CD14-positive monocyte (primary cell): ENCODE measurements around the gene SEMA4A. TPM values are rescaled to one million over a fixed set of nuclear protein-coding genes. Genes with fewer than 3 reads are reported as not detected.

Experiments used
- DNase-seq, 3 donors: peaks; one replicate each; pipeline ENCODE4 v3.0.0-alpha.2; 2011 to 2022
- H2AFZ ChIP-seq: 2 replicates; pipeline ENCODE4 v1.6.0; 2012; ENCODE audit warnings: mild to moderate bottlenecking, low read depth, low read length, inconsistent platforms; ENCODE audit not compliant: insufficient read depth, poor library complexity, severe bottlenecking
- H3K27ac ChIP-seq, 2 donors: 1 replicate in 1 of 2; 2 replicates in 1 of 2; pipeline ENCODE4 v1.5.1; 2012 to 2013; ENCODE audit warnings: low read length in 2 of 2, control low read depth in 1 of 2, inconsistent platforms in 1 of 2, low read depth in 1 of 2, mild to moderate bottlenecking in 1 of 2
- H3K27me3 ChIP-seq, 2 donors: one replicate each; pipeline versions ENCODE4 v1.6.0 to v1.6.1; 2011 to 2013; ENCODE audit warnings: low read length in 2 of 2; ENCODE audit not compliant: control insufficient read depth in 2 of 2, insufficient read depth in 2 of 2
- H3K36me3 ChIP-seq, 2 donors: replicated peaks in 1 of 2; 1 replicate in 1 of 2; 2 replicates in 1 of 2; pipeline versions ENCODE4 v1.5.1 to v1.6.1; 2012 to 2013; ENCODE audit warnings: low read length in 2 of 2, control low read depth in 1 of 2, inconsistent platforms in 1 of 2, mild to moderate bottlenecking in 1 of 2; ENCODE audit not compliant: insufficient read depth in 2 of 2, control insufficient read depth in 1 of 2
- H3K4me1 ChIP-seq, 2 donors: 1 replicate in 1 of 2; 2 replicates in 1 of 2; pipeline versions ENCODE4 v1.5.1 to v1.6.1; 2012 to 2013; ENCODE audit warnings: low read length in 2 of 2, control low read depth in 1 of 2, inconsistent platforms in 1 of 2, mild to moderate bottlenecking in 1 of 2, moderate library complexity in 1 of 2; ENCODE audit not compliant: insufficient read depth in 2 of 2, control insufficient read depth in 1 of 2
- H3K4me2 ChIP-seq: replicated peaks from 2 replicates; pipeline ENCODE3; 2012; ENCODE audit warnings: low read length, moderate library complexity, mild to moderate bottlenecking; ENCODE audit not compliant: poor library complexity, severe bottlenecking; ENCODE audit errors: extremely low read depth
- H3K4me3 ChIP-seq, 3 experiments: fragments of 200-600 bp in 1 of 3; sonication (generic) in 1 of 3; replicated peaks in 1 of 3; 1 replicate in 2 of 3; 2 replicates in 1 of 3; pipeline ENCODE4 v1.5.1; 2011 to 2013; ENCODE audit warnings: low read length in 3 of 3, mild to moderate bottlenecking in 3 of 3, control low read depth in 2 of 3, low read depth in 2 of 3, inconsistent platforms in 1 of 3, moderate library complexity in 1 of 3
- H3K79me2 ChIP-seq: 2 replicates; pipeline ENCODE4 v1.6.0; 2012; ENCODE audit warnings: mild to moderate bottlenecking, control low read depth, inconsistent platforms, low read length, moderate library complexity; ENCODE audit not compliant: insufficient read depth
- H3K9ac ChIP-seq: 2 replicates; pipeline ENCODE4 v1.6.0; 2017; ENCODE audit warnings: low read length, mild to moderate bottlenecking; ENCODE audit not compliant: insufficient read depth, poor library complexity, severe bottlenecking
- H3K9me3 ChIP-seq, 2 donors: replicated peaks in 1 of 2; 1 replicate in 1 of 2; 2 replicates in 1 of 2; pipeline versions ENCODE4 v1.5.1 to v1.6.1; 2012 to 2013; ENCODE audit warnings: low read length in 2 of 2, control low read depth in 1 of 2; ENCODE audit not compliant: control insufficient read depth in 1 of 2, insufficient read depth in 1 of 2
- H4K20me1 ChIP-seq: 2 replicates; pipeline ENCODE4 v1.6.0; 2012; ENCODE audit warnings: mild to moderate bottlenecking, low read length, control low read depth, moderate library complexity; ENCODE audit not compliant: insufficient read depth
- H3K27ac Mint-ChIP-seq, 7 donors: one replicate each; pipeline ENCODE4 v1.8.0; 2020; ENCODE audit warnings: mild to moderate bottlenecking in 7 of 7, mixed read lengths in 7 of 7, moderate library complexity in 6 of 7, inconsistent platforms in 2 of 7
- H3K27me3 Mint-ChIP-seq, 3 donors: one replicate each; pipeline ENCODE4 v1.8.0; 2021 to 2022; ENCODE audit warnings: low read depth in 3 of 3, mild to moderate bottlenecking in 3 of 3, mixed read lengths in 3 of 3, moderate library complexity in 3 of 3, inconsistent platforms in 1 of 3
- H3K36me3 Mint-ChIP-seq, 2 donors: one replicate each; pipeline ENCODE4 v1.8.0; 2020; ENCODE audit warnings: mixed read lengths in 2 of 2, inconsistent platforms in 1 of 2, mild to moderate bottlenecking in 1 of 2
- H3K4me1 Mint-ChIP-seq: one replicate; pipeline ENCODE4 v1.8.0; 2020; ENCODE audit warnings: mild to moderate bottlenecking, mixed read lengths
- H3K4me3 Mint-ChIP-seq, 2 donors: one replicate each; pipeline ENCODE4 v1.8.0; 2020; ENCODE audit warnings: mild to moderate bottlenecking in 2 of 2, mixed read lengths in 2 of 2, moderate library complexity in 1 of 2
- H3K9me3 Mint-ChIP-seq, 7 donors: one replicate each; pipeline ENCODE4 v1.8.0; 2020 to 2022; ENCODE audit warnings: mixed read lengths in 7 of 7, mild to moderate bottlenecking in 6 of 7, moderate library complexity in 6 of 7, inconsistent platforms in 2 of 7
- CTCF ChIP-seq: fragments of 200-600 bp; IDR thresholded peaks from one replicate; pipeline ENCODE4 v1.8.0; 2022; ENCODE audit warnings: antibody characterized with exemption, mild to moderate bottlenecking
- WGBS: methylation state at CpG from one replicate; pipeline ENCODE4 v1.1.5; 2013; ENCODE audit warnings: missing lambda C conversion rate; ENCODE audit not compliant: insufficient coverage; 5-methylcytosine and 5-hydroxymethylcytosine counted together
- intact Hi-C, 2 donors: fragments of 100-400 bp; cut with micrococcal nuclease; formaldehyde crosslinking; loops; one replicate each; pipeline versions ENCODE4 v1.15.0 to v1.15.1; 2023
- polyA plus RNA-seq, 3 donors: library from polyadenylated mRNA; depleted of rRNA in 1 of 3; unstranded in 2 of 3; stranded (reverse) in 1 of 3; fragments of 300-500 nt in 2 of 3; fragments of >200 nt in 1 of 3; fragmentation: Illumina TruSeq in 2 of 3; gene quantifications; 1 replicate in 2 of 3; 2 replicates in 1 of 3; pipeline ENCODE4 v1.2.3, GENCODE V29; 2012 to 2021
- small RNA-seq: library from RNA; depleted of rRNA; stranded (forward); fragments of <200 nt; gene quantifications from one replicate; pipeline ENCODE3, GENCODE V24; 2012; ENCODE audit warnings: low read depth; ENCODE audit not compliant: insufficient read length

SEMA4A gene
- polyA plus RNA-seq, 3 donors: 72.3 to 121 (median 116) TPM

- no peak overlapping the region for H3K27ac Mint-ChIP-seq
- H3K4me2 ChIP-seq: no peak overlapping the region
- H2AFZ ChIP-seq: no peak overlapping the region
- no peaks in the 10 kb centered on the region for H4K20me1 ChIP-seq
- H3K36me3 Mint-ChIP-seq: peaks cover 60 to 70% of the 10 kb centered on the region in 2 donors
- no peak for DNase-seq
- H3K79me2 ChIP-seq: peaks cover 2% of the 10 kb centered on the region
- H3K4me1 ChIP-seq: no peaks in the 10 kb centered on the region
- H3K4me3 Mint-ChIP-seq: no peak overlapping the region
- H3K4me1 Mint-ChIP-seq: peaks cover 4% of the 10 kb centered on the region
- intact Hi-C loops: loop anchor here (2.0 to 5.0 kb wide), 3 partner anchors 79 to 135 kb away; no protein-coding TSS in a partner anchor
- peaks cover 0 to 1% (median 0%) of the 10 kb centered on the region in 7 donors for H3K9me3 Mint-ChIP-seq
- TF ChIP-seq CTCF: no peak
- no peak overlapping the region for H3K4me3 ChIP-seq
- H3K27ac ChIP-seq: no peak overlapping the region
- no peaks in the 10 kb centered on the region for H3K27me3 Mint-ChIP-seq
- no peaks in the 10 kb centered on the region for H3K27me3 ChIP-seq
- no peak overlapping the region for H3K9ac ChIP-seq
- no CpG with 5 or more reads among the region's 2 CpGs for WGBS
- H3K36me3 ChIP-seq: peaks cover 45 to 68% of the 10 kb centered on the region in 2 donors
- H3K9me3 ChIP-seq: no peaks in the 10 kb centered on the region
Measured at GRCh38 chr1:156226116-156226538, 72.7 kb downstream of the SEMA4A start.

- no peak overlapping the region for H3K9ac ChIP-seq
- Mint-ChIP-seq H3K27me3 (no peaks in the 10 kb centered on the region), H3K9me3 (peaks cover 0 to 1% (median 0%) of the 10 kb centered on the region in 7 donors), H3K36me3 (peaks cover 56 to 63% of the 10 kb centered on the region in 2 donors), H3K4me1 (peaks cover 4% of the 10 kb centered on the region), H3K27ac (no peak overlapping the region), H3K4me3 (no peak overlapping the region)
- no peaks in the 10 kb centered on the region for H3K4me1 ChIP-seq
- 86% methylated on average over 2 of the region's 4 CpGs for WGBS
- no peak overlapping the region for H3K4me2 ChIP-seq
- intact Hi-C loops: loop anchor here (2.0 to 5.0 kb wide), 3 partner anchors 79 to 136 kb away; no protein-coding TSS in a partner anchor
- DNase-seq: no peak
- H4K20me1 ChIP-seq: no peaks in the 10 kb centered on the region
- H3K36me3 ChIP-seq: peaks cover 39 to 67% of the 10 kb centered on the region in 2 donors
- H3K27me3 ChIP-seq: no peaks in the 10 kb centered on the region
- H3K79me2 ChIP-seq: no peaks in the 10 kb centered on the region
- no peak overlapping the region for H2AFZ ChIP-seq
- no peak overlapping the region for H3K4me3 ChIP-seq
- no peaks in the 10 kb centered on the region for H3K9me3 ChIP-seq
- no peak for TF ChIP-seq CTCF
- no peak overlapping the region for H3K27ac ChIP-seq
Measured at GRCh38 chr1:156226782-156227181, 73.4 kb downstream of the SEMA4A start.

Small RNAs within 50 kb of the gene (small RNA-seq; reads per million reads assigned to genes)
- gene RF00568: not detected

Other genes with a start within 250 kb of the SEMA4A start
- gene RIT1, start 242.2 kb upstream of the SEMA4A start, polyA plus RNA-seq: 10 to 100 TPM; 57.2 to 76.8 (median 69.6) TPM
- gene KHDC4, start 219.2 kb upstream of the SEMA4A start, polyA plus RNA-seq: 10 to 100 TPM in 1 of 3 donors, 1 to 10 TPM in 2; 3.4 to 22.0 (median 3.5) TPM
- under 1 TPM in 1 of 3 donors, not detected in 2; 0.08 TPM for gene RXFP4, start 211.9 kb upstream of the SEMA4A start, polyA plus RNA-seq
- 100 to 1,000 TPM in 1 of 3 donors, 10 to 100 TPM in 2; 15.4 to 271 (median 18.6) TPM for gene ARHGEF2, start 175.0 kb upstream of the SEMA4A start, polyA plus RNA-seq
- gene SSR2, start 132.6 kb upstream of the SEMA4A start, polyA plus RNA-seq: 100 to 1,000 TPM; 374 to 614 (median 414) TPM
- 10 to 100 TPM in 1 of 3 donors, 1 to 10 TPM in 2; 2.3 to 15.9 (median 2.9) TPM for gene UBQLN4, start 99.8 kb upstream of the SEMA4A start, polyA plus RNA-seq
- 100 to 1,000 TPM in 2 of 3 donors, 10 to 100 TPM in 1; 99.8 to 227 (median 210) TPM for gene LAMTOR2, start 98.8 kb upstream of the SEMA4A start, polyA plus RNA-seq
- gene RAB25, start 92.4 kb upstream of the SEMA4A start, polyA plus RNA-seq: under 1 TPM in 1 of 3 donors, not detected in 2; 0.23 TPM
- not detected for gene MEX3A, start 71.1 kb upstream of the SEMA4A start, polyA plus RNA-seq
- 10 to 100 TPM; 16.5 to 45.5 (median 24.7) TPM for gene LMNA, start 38.9 kb upstream of the SEMA4A start, polyA plus RNA-seq
- 10 to 100 TPM; 17.1 to 28.8 (median 24.1) TPM for gene SLC25A44, start 40.5 kb downstream of the SEMA4A start, polyA plus RNA-seq
- 10 to 100 TPM; 83.7 to 90.4 (median 86.1) TPM for gene PMF1, start 59.4 kb downstream of the SEMA4A start, polyA plus RNA-seq
- gene BGLAP, start 88.6 kb downstream of the SEMA4A start, polyA plus RNA-seq: 1 to 10 TPM in 1 of 3 donors, not detected in 2; 2.2 TPM
- 1 to 10 TPM in 1 of 3 donors, not detected in 2; 7.7 TPM for gene PAQR6, start 94.5 kb downstream of the SEMA4A start, polyA plus RNA-seq
- gene SMG5, start 129.2 kb downstream of the SEMA4A start, polyA plus RNA-seq: 10 to 100 TPM in 1 of 3 donors, 1 to 10 TPM in 2; 4.4 to 72.4 (median 7.0) TPM
- 10 to 100 TPM in 1 of 3 donors, 1 to 10 TPM in 2; 1.2 to 12.0 (median 1.4) TPM for gene TMEM79, start 130.7 kb downstream of the SEMA4A start, polyA plus RNA-seq
- 10 to 100 TPM; 24.3 to 59.6 (median 34.7) TPM for gene GLMP, start 142.1 kb downstream of the SEMA4A start, polyA plus RNA-seq
- gene VHLL, start 145.7 kb downstream of the SEMA4A start, polyA plus RNA-seq: not detected
- gene CCT3, start 184.7 kb downstream of the SEMA4A start, polyA plus RNA-seq: 10 to 100 TPM; 65.3 to 97.3 (median 94.8) TPM
- gene TSACC, start 184.9 kb downstream of the SEMA4A start, polyA plus RNA-seq: under 1 TPM in 1 of 3 donors, not detected in 2; 0.67 TPM
- under 1 TPM in 1 of 3 donors, not detected in 2; 0.08 TPM for gene RHBG, start 215.6 kb downstream of the SEMA4A start, polyA plus RNA-seq